ENCODE results near the gene LCNL1. TPM values are rescaled to one million over a fixed set of nuclear protein-coding genes. Genes with fewer than 3 reads are reported as not detected.

Gene LCNL1
- total RNA-seq, 2 donors from 2014 or later, result 0.24 to 1.1 TPM

DNA sequence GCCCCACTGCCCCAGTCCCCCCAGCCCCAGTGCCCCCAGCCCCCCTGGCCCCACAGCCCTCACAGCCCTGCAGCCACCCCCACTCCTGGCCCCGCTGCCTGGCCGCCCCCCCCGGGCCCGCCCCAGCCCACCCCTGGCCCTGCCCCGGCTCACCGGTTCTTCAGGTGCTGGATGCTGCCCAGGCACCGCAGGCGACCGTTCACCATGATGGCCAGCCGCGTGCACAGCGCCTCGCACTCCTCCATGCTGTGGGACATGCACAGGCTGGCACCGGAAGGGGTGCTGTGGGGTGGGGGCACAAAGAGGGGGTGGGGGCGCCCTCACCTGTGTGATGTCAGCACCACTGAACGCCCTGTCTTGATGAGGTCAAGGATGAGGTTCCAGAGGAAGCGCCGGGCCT, 26.4 kb downstream of the LCNL1 start:
- Histone ChIP-seq H3K27me3 (no peaks in the 10 kb centered on the region), H3K4me3 (no peak overlapping the region), H3K9me3 (no peaks in the 10 kb centered on the region), H3K36me3 (peaks cover 33% of the 10 kb centered on the region), H3K4me1 (no peaks in the 10 kb centered on the region), H3K27ac (no peak overlapping the region)
- no peak for DNase-seq (ENCODE audit: low spot score)
- TF ChIP-seq, protein P1, sequence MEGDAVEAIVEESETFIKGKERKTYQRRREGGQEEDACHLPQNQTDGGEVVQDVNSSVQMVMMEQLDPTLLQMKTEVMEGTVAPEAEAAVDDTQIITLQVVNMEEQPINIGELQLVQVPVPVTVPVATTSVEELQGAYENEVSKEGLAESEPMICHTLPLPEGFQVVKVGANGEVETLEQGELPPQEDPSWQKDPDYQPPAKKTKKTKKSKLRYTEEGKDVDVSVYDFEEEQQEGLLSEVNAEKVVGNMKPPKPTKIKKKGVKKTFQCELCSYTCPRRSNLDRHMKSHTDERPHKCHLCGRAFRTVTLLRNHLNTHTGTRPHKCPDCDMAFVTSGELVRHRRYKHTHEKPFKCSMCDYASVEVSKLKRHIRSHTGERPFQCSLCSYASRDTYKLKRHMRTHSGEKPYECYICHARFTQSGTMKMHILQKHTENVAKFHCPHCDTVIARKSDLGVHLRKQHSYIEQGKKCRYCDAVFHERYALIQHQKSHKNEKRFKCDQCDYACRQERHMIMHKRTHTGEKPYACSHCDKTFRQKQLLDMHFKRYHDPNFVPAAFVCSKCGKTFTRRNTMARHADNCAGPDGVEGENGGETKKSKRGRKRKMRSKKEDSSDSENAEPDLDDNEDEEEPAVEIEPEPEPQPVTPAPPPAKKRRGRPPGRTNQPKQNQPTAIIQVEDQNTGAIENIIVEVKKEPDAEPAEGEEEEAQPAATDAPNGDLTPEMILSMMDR (IDR thresholded peaks at IDR 0.05), result no peak

DNA sequence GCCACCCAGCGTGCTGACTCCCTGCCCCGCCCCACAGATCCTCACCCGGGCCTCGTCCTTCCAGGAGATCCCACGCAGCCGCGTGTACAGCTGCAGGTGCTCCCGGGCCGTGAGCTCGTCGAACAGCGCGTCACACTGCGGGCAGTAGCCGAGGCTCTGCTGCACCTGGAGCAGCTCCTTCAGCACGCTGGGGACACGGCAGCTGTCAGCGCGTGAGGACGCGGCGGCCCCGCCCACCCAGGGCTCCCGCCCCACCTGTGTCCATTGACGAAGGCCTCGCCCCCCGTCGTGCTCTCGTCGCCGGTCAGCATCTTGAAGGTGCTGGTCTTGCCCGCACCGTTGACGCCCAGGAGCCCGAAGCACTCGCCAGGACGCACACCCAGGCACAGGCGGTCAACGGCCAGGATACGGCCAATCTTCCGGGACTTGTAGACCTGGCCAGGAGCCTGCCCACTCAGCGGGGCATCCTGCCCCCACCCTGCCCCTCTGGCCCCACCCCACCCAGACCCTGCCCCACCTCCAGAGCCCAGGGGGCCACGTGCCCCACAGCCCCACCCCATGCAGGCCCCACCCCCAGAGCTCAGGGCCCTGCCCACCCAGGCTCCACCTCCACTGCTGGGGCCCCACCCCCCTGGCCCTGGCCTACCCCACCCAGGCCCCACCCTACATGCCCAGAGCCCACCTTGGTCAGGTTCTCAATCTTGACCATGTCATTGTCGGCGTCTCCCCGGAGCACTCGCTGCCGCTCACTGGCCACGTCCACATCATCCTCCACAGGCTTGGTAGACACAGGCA, 27.3 kb downstream of the LCNL1 start:
- Histone ChIP-seq H3K9me3 (no peaks in the 10 kb centered on the region), H3K27me3 (no peaks in the 10 kb centered on the region), H3K4me3 (no peak overlapping the region), H3K4me1 (no peaks in the 10 kb centered on the region), H3K36me3 (peaks cover 35% of the 10 kb centered on the region), H3K27ac (no peak overlapping the region)
- no peak for DNase-seq (ENCODE audit: low spot score)
- TF ChIP-seq, protein P1 (IDR thresholded peaks at IDR 0.05), result no peak

DNA sequence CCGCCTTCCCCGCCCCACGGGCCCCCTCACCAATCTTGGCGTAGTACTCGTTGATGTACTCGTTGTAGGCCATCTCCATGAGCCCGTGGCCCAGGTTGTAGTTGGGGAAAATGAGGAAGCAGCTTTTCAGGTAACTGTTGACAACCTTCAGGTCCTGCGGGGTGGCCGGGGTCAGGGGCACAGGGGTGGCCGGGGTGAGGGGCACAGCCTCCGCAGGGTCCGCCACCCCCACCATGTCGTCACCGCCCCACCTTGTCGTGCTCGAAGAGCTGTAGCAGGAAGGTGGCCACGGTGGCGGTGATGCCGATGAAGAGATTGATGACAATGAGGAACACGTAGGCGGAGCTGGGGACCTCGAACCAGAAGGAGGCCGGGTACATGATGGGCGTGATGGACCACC, 28.4 kb downstream of the LCNL1 start:
- Histone ChIP-seq H3K27ac (no peak overlapping the region), H3K4me1 (no peaks in the 10 kb centered on the region), H3K4me3 (no peak overlapping the region), H3K36me3 (peaks cover 45% of the 10 kb centered on the region), H3K27me3 (no peaks in the 10 kb centered on the region), H3K9me3 (no peaks in the 10 kb centered on the region)
- no peak for DNase-seq (ENCODE audit: low spot score)
- TF ChIP-seq, protein P1 (IDR thresholded peaks at IDR 0.05), result no peak

DNA sequence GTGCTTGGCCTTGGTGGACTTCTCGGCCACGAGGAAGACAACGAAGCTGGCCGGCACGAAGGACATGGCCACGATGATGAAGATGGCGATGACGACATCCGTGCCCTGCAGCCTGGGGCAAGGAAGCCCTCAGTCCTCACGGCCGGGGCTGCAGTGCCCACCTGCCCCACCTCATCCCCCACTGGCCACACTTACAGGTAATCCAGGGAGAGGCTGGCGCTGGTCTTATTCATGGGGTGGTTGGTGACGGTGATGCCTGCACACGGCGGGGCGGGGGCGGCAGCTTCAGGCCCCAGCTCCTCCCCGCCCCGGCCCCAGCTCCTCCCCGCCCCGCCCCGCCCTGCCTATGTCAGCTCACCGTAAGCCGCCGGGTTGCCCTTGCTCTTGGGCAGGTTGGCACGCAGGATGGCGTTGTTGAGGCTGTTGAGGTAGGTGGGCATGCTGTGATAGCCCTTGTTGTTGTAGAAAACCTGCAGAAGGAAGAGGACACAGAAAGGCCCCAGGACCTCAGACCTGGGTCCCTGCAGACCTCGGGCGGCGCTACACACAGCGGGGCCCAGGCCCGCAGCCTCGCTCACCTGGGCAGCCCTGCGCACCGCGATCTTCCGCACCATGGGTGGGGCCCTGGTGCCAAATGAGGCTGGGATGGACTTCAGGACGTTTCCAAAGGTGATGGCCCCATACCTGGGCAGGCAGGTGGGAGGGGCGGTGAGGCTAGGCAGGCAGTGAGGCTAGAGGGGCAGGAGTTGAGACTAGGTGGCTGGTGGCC, 29.3 kb downstream of the LCNL1 start:
- TF ChIP-seq, protein P1 (IDR thresholded peaks at IDR 0.05), result no peak

DNA sequence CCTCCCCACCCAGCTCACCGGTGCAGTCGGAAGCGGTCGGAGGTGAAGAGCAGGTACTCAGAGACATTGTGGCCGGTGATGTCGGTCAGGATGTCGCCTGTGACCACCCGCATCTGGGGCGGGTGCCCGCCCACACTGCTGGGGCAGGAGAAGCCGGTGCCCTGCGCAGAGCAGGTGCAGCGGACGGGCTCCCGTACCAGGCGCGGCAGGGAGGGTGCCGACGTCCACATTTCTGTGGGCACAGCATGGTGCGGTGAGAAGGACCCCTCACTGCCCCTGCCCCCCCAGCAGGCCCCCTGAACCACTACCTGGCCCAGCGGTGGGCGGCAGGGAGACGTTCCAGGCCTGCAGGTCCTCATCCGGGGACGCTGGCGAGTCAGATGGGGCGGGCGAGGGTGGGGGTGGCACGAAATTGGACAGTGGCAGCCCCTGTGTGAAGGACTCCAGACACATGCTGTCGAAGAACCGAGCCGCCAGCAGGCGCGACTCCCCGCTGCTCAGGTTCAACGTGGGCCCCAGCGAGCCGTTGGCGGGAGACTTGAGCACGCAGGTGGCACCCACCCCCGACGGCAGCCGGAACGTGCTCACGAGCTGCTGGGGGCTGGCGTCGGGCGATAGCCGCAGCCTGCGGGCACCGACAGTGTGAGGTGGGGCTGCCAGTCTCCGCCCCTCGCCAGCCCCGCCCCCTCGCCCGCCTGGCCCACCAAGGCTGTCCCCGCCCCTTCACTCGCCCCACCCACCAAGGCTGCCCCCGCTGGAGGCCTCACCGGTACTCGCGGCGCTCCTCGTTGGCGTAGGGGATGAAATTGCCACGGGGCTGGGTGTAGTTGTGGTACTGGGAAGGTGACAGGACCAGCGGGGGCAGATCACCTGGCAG, 30.1 kb downstream of the LCNL1 start:
- no peak overlapping the region for H3K4me3 ChIP-seq
- H3K36me3 ChIP-seq, result peaks cover 62% of the 10 kb centered on the region
- no peaks in the 10 kb centered on the region for H3K9me3 ChIP-seq
- TF ChIP-seq, protein P1 (IDR thresholded peaks at IDR 0.05), result no peak
- DNase-seq (ENCODE audit: low spot score), result no peak
- no peak overlapping the region for H3K27ac ChIP-seq
- no peaks in the 10 kb centered on the region for H3K27me3 ChIP-seq
- no peaks in the 10 kb centered on the region for H3K4me1 ChIP-seq

More for the DNA sequence above, 29.3 kb downstream of the LCNL1 start:
- DNase-seq (ENCODE audit: low spot score), result no peak
- Histone ChIP-seq H3K27ac (no peak overlapping the region), H3K36me3 (peaks cover 54% of the 10 kb centered on the region), H3K4me1 (no peaks in the 10 kb centered on the region), H3K27me3 (no peaks in the 10 kb centered on the region), H3K9me3 (no peaks in the 10 kb centered on the region), H3K4me3 (no peak overlapping the region)

Data from right atrium auricular region (tissue), 2 donors.